Anterior cingulate cortex (tissue), 58 donors: ENCODE results near the gene YY1AP1.
"Not testable (repeated sequence)": the region's sequence is repeated elsewhere in the genome, so short reads cannot be mapped to it uniquely, and the experiment has no call there.

Experiments used
- DNase-seq, 58 donors: peaks; one replicate each; lab custom pipeline; 2025; lab: John Stamatoyannopoulos, UW

Gene YY1AP1

GRCh38 chr1:155688324-155689080 lies at the start of gene YY1AP1:
Gene YY1AP1, minus strand, starts transcription at chr1:155688774. Its CDS starts 8,338 bp downstream, at chr1:155680436.
- DNase-seq = peak; percentile 47 to 99 (median 89)

- peak in 41 of 58 donors; percentile 0 to 74 (median 36) for DNase-seq
These were observed 40.7 kb upstream of the YY1AP1 start for GRCh38 chr1:155729031-155729898.

- DNase-seq = no peak
These were observed 36.6 kb upstream of the YY1AP1 start for GRCh38 chr1:155725142-155725541.

GRCh38 chr1:155719703-155720102 lies 31.1 kb upstream of the YY1AP1 start:
- no peak for DNase-seq

GRCh38 chr1:155718524-155719115 lies 30.0 kb upstream of the YY1AP1 start:
- peak in 17 of 58 donors; percentile 2 to 47 (median 9) for DNase-seq

GRCh38 chr1:155717041-155717440 lies 28.5 kb upstream of the YY1AP1 start:
- DNase-seq = no peak

- no peak for DNase-seq
These were observed 27.2 kb upstream of the YY1AP1 start for GRCh38 chr1:155715777-155716176.

- not testable (repeated sequence) for DNase-seq
These were observed 26.5 kb upstream of the YY1AP1 start for GRCh38 chr1:155715056-155715455.

- DNase-seq = no peak
These were observed 24.5 kb upstream of the YY1AP1 start for GRCh38 chr1:155713075-155713474.

GRCh38 chr1:155712636-155713035 lies 24.1 kb upstream of the YY1AP1 start:
- not testable (repeated sequence) for DNase-seq

GRCh38 chr1:155711457-155711856 lies 22.9 kb upstream of the YY1AP1 start:
- not testable (repeated sequence) for DNase-seq

- DNase-seq = no peak
These were observed 20.8 kb upstream of the YY1AP1 start for GRCh38 chr1:155709391-155709790.

- no peak for DNase-seq
These were observed 17.6 kb upstream of the YY1AP1 start for GRCh38 chr1:155706139-155706538.

GRCh38 chr1:155704414-155704813 lies 15.8 kb upstream of the YY1AP1 start:
- DNase-seq = not testable (repeated sequence)

GRCh38 chr1:155703216-155703615 lies 14.6 kb upstream of the YY1AP1 start:
- no peak for DNase-seq

GRCh38 chr1:155701675-155702074 lies 13.1 kb upstream of the YY1AP1 start:
- DNase-seq = not testable (repeated sequence)

- DNase-seq = not testable (repeated sequence)
These were observed 10.5 kb upstream of the YY1AP1 start for GRCh38 chr1:155699062-155699461.

- no peak for DNase-seq
These were observed 9.9 kb upstream of the YY1AP1 start for GRCh38 chr1:155698382-155699038.

- not testable (repeated sequence) for DNase-seq
These were observed 9.0 kb upstream of the YY1AP1 start for GRCh38 chr1:155697616-155698015.

GRCh38 chr1:155697046-155697445 lies 8.5 kb upstream of the YY1AP1 start:
- no peak for DNase-seq
